ENCODE results near the gene P4HA1. TPM values are rescaled to one million over a fixed set of nuclear protein-coding genes. Genes with fewer than 3 reads are reported as not detected.
"Not testable (repeated sequence)": the region's sequence is repeated elsewhere in the genome, so short reads cannot be mapped to it uniquely, and the experiment has no call there.

P4HA1 gene
- total and polyA plus RNA-seq, 9 donors, result 45.2 to 95.5 (median 51.8) TPM

GRCh38 chr10:73023455-73024070 lies 73.1 kb downstream of the P4HA1 start:
- WGBS (ENCODE audit: insufficient coverage), result no CpG with 5 or more reads among the region's 7 CpGs
- peaks cover 21% of the 10 kb centered on the region for H3K36me3 ChIP-seq (ENCODE audit: control insufficient read depth, insufficient read depth, low read length)
- DNase-seq; H3K27ac ChIP-seq (ENCODE audit: low read length); H3K4me3 ChIP-seq (ENCODE audit: low read length); H3K27me3 ChIP-seq (ENCODE audit: control insufficient read depth, insufficient read depth, low read length); H3K9me3 ChIP-seq (replicated peaks; ENCODE audit: control insufficient read depth, low read depth, low read length); H3K4me1 ChIP-seq (ENCODE audit: control insufficient read depth, insufficient read depth, low read length): not testable (repeated sequence)

GRCh38 chr10:73022961-73023360 lies 73.7 kb downstream of the P4HA1 start:
- Histone ChIP-seq H3K4me1 (ENCODE audit: control insufficient read depth, insufficient read depth, low read length) (peaks cover 13% of the 10 kb centered on the region), H3K36me3 (ENCODE audit: control insufficient read depth, insufficient read depth, low read length) (peaks cover 22% of the 10 kb centered on the region)
- not testable (repeated sequence) for H3K27ac ChIP-seq (ENCODE audit: low read length); H3K27me3 ChIP-seq (ENCODE audit: control insufficient read depth, insufficient read depth, low read length); H3K9me3 ChIP-seq (replicated peaks; ENCODE audit: control insufficient read depth, low read depth, low read length); DNase-seq; H3K4me3 ChIP-seq (ENCODE audit: low read length)
- WGBS (ENCODE audit: insufficient coverage), result 100% methylated on average over 2 of the region's 4 CpGs

- H3K36me3 ChIP-seq (ENCODE audit: control insufficient read depth, insufficient read depth, low read length), result peaks cover 22% of the 10 kb centered on the region
Measured at GRCh38 chr10:73021538-73022164, 75.0 kb downstream of the P4HA1 start.

GRCh38 chr10:73021050-73021449 lies 75.6 kb downstream of the P4HA1 start:
- Histone ChIP-seq H3K9me3 (replicated peaks; ENCODE audit: control insufficient read depth, low read depth, low read length) (no peaks in the 10 kb centered on the region), H3K4me1 (ENCODE audit: control insufficient read depth, insufficient read depth, low read length) (peaks cover 15% of the 10 kb centered on the region), H3K4me3 (ENCODE audit: low read length) (no peak overlapping the region), H3K36me3 (ENCODE audit: control insufficient read depth, insufficient read depth, low read length) (peaks cover 23% of the 10 kb centered on the region), H3K27me3 (ENCODE audit: control insufficient read depth, insufficient read depth, low read length) (no peaks in the 10 kb centered on the region), H3K27ac (ENCODE audit: low read length) (no peak overlapping the region)
- no CpG with 5 or more reads among the region's 1 CpG for WGBS (ENCODE audit: insufficient coverage)
- DNase-seq, result no peak

More at GRCh38 chr10:73021538-73022164, 75.0 kb downstream of the P4HA1 start:
- H3K4me3 ChIP-seq (ENCODE audit: low read length); H3K27me3 ChIP-seq (ENCODE audit: control insufficient read depth, insufficient read depth, low read length); H3K9me3 ChIP-seq (replicated peaks; ENCODE audit: control insufficient read depth, low read depth, low read length); H3K27ac ChIP-seq (ENCODE audit: low read length); DNase-seq: not testable (repeated sequence)
- H3K4me1 ChIP-seq (ENCODE audit: control insufficient read depth, insufficient read depth, low read length), result peaks cover 15% of the 10 kb centered on the region
- WGBS (ENCODE audit: insufficient coverage), result 71% methylated on average over 3 of the region's 6 CpGs

GRCh38 chr10:73019100-73019499 lies 77.6 kb downstream of the P4HA1 start:
- peak overlapping the region; percentile 62 for H3K27ac ChIP-seq (ENCODE audit: low read length)
- peaks cover 32% of the 10 kb centered on the region for H3K36me3 ChIP-seq (ENCODE audit: control insufficient read depth, insufficient read depth, low read length)
- H3K4me1 ChIP-seq (ENCODE audit: control insufficient read depth, insufficient read depth, low read length), result peaks cover 15% of the 10 kb centered on the region
- H3K27me3 ChIP-seq (ENCODE audit: control insufficient read depth, insufficient read depth, low read length), result no peaks in the 10 kb centered on the region
- no peak overlapping the region for H3K4me3 ChIP-seq (ENCODE audit: low read length)
- H3K9me3 ChIP-seq (replicated peaks; ENCODE audit: control insufficient read depth, low read depth, low read length), result no peaks in the 10 kb centered on the region
- DNase-seq, result no peak
- no CpG with 5 or more reads among the region's 1 CpG for WGBS (ENCODE audit: insufficient coverage)

GRCh38 chr10:73018632-73019031 lies 78.0 kb downstream of the P4HA1 start:
- Histone ChIP-seq H3K36me3 (ENCODE audit: control insufficient read depth, insufficient read depth, low read length) (peaks cover 32% of the 10 kb centered on the region), H3K27ac (ENCODE audit: low read length) (peak overlapping the region; percentile 62), H3K4me3 (ENCODE audit: low read length) (no peak overlapping the region), H3K27me3 (ENCODE audit: control insufficient read depth, insufficient read depth, low read length) (no peaks in the 10 kb centered on the region), H3K4me1 (ENCODE audit: control insufficient read depth, insufficient read depth, low read length) (peaks cover 15% of the 10 kb centered on the region), H3K9me3 (replicated peaks; ENCODE audit: control insufficient read depth, low read depth, low read length) (no peaks in the 10 kb centered on the region)
- WGBS (ENCODE audit: insufficient coverage), result no CpG with 5 or more reads among the region's 1 CpG
- no peak for DNase-seq

GRCh38 chr10:73017955-73018480 lies 78.6 kb downstream of the P4HA1 start:
- peaks cover 36% of the 10 kb centered on the region for H3K36me3 ChIP-seq (ENCODE audit: control insufficient read depth, insufficient read depth, low read length)
- H3K27me3 ChIP-seq (ENCODE audit: control insufficient read depth, insufficient read depth, low read length), result no peaks in the 10 kb centered on the region
- DNase-seq, result peak; percentile 65
- WGBS (ENCODE audit: insufficient coverage), result 83% methylated on average over 2 of the region's 2 CpGs
- no peak overlapping the region for H3K4me3 ChIP-seq (ENCODE audit: low read length)
- H3K4me1 ChIP-seq (ENCODE audit: control insufficient read depth, insufficient read depth, low read length), result peaks cover 15% of the 10 kb centered on the region
- H3K27ac ChIP-seq (ENCODE audit: low read length), result peak overlapping the region; percentile 62
- no peaks in the 10 kb centered on the region for H3K9me3 ChIP-seq (replicated peaks; ENCODE audit: control insufficient read depth, low read depth, low read length)

- 93% methylated on average over 1 of the region's 2 CpGs for WGBS (ENCODE audit: insufficient coverage)
- Histone ChIP-seq H3K27me3 (ENCODE audit: control insufficient read depth, insufficient read depth, low read length) (no peaks in the 10 kb centered on the region), H3K27ac (ENCODE audit: low read length) (no peak overlapping the region), H3K9me3 (replicated peaks; ENCODE audit: control insufficient read depth, low read depth, low read length) (no peaks in the 10 kb centered on the region), H3K4me3 (ENCODE audit: low read length) (no peak overlapping the region), H3K4me1 (ENCODE audit: control insufficient read depth, insufficient read depth, low read length) (peaks cover 15% of the 10 kb centered on the region), H3K36me3 (ENCODE audit: control insufficient read depth, insufficient read depth, low read length) (peaks cover 28% of the 10 kb centered on the region)
- DNase-seq, result no peak
Measured at GRCh38 chr10:73015779-73016178, 80.9 kb downstream of the P4HA1 start.

GRCh38 chr10:73003822-73004221 lies 92.8 kb downstream of the P4HA1 start:
- Histone ChIP-seq H3K27ac (ENCODE audit: low read length) (no peak overlapping the region), H3K9me3 (replicated peaks; ENCODE audit: control insufficient read depth, low read depth, low read length) (no peaks in the 10 kb centered on the region), H3K36me3 (ENCODE audit: control insufficient read depth, insufficient read depth, low read length) (peaks cover 9% of the 10 kb centered on the region), H3K27me3 (ENCODE audit: control insufficient read depth, insufficient read depth, low read length) (no peaks in the 10 kb centered on the region), H3K4me1 (ENCODE audit: control insufficient read depth, insufficient read depth, low read length) (no peaks in the 10 kb centered on the region), H3K4me3 (ENCODE audit: low read length) (no peak overlapping the region)
- DNase-seq, result no peak

- H3K9me3 ChIP-seq (replicated peaks; ENCODE audit: control insufficient read depth, low read depth, low read length), result peaks cover 13% of the 10 kb centered on the region
- 100% methylated on average over 2 of the region's 3 CpGs for WGBS (ENCODE audit: insufficient coverage)
- no peaks in the 10 kb centered on the region for H3K4me1 ChIP-seq (ENCODE audit: control insufficient read depth, insufficient read depth, low read length)
- H3K27ac ChIP-seq (ENCODE audit: low read length), result no peak overlapping the region
- peaks cover 3% of the 10 kb centered on the region for H3K36me3 ChIP-seq (ENCODE audit: control insufficient read depth, insufficient read depth, low read length)
- no peak for DNase-seq
- H3K4me3 ChIP-seq (ENCODE audit: low read length), result no peak overlapping the region
- no peaks in the 10 kb centered on the region for H3K27me3 ChIP-seq (ENCODE audit: control insufficient read depth, insufficient read depth, low read length)
Measured at GRCh38 chr10:73000973-73001372, 95.7 kb downstream of the P4HA1 start.
